Neural cell (in vitro differentiated cells): ENCODE results near the gene PLS1.

Experiments
- EZH2 ChIP-seq: fragments of 200-600, 300-800 bp; shearing (Covaris generic), sonication (generic); IDR thresholded peaks from 2 replicates; pipeline ENCODE4 v1.6.1; 2014; ENCODE audit warnings: antibody characterized with exemption, low read length, borderline replicate concordance, mild to moderate bottlenecking; ENCODE audit not compliant: insufficient read depth, poor library complexity, severe bottlenecking
- MXI1 ChIP-seq: fragments of 450-650 bp; conservative IDR thresholded peaks from 2 replicates; pipeline ENCODE4 v1.6.1; 2014; ENCODE audit warnings: antibody characterized with exemption, mild to moderate bottlenecking; ENCODE audit not compliant: poor library complexity, severe bottlenecking
- RAD21 ChIP-seq: fragments of 450-650 bp; conservative IDR thresholded peaks from 2 replicates; pipeline ENCODE4 v1.6.1; 2014; ENCODE audit warnings: antibody characterized with exemption, mild to moderate bottlenecking, moderate library complexity
- TAF1 ChIP-seq: IDR thresholded peaks from 2 replicates; pipeline ENCODE4 v1.6.1; 2012; ENCODE audit warnings: low read depth
- TF ChIP-seq, protein P1 (sequence below): IDR thresholded peaks from 2 replicates; pipeline ENCODE4 v1.6.1; 2012; ENCODE audit warnings: borderline replicate concordance
- TF ChIP-seq, protein P2 (sequence below): fragments of 450-650 bp; IDR thresholded peaks from 2 replicates; pipeline ENCODE4 v1.5.1; 2014; ENCODE audit warnings: antibody characterized with exemption, mild to moderate bottlenecking, moderate library complexity; ENCODE audit not compliant: poor library complexity, severe bottlenecking

- no peak for TF ChIP-seq MXI1
- TF ChIP-seq, protein P1, sequence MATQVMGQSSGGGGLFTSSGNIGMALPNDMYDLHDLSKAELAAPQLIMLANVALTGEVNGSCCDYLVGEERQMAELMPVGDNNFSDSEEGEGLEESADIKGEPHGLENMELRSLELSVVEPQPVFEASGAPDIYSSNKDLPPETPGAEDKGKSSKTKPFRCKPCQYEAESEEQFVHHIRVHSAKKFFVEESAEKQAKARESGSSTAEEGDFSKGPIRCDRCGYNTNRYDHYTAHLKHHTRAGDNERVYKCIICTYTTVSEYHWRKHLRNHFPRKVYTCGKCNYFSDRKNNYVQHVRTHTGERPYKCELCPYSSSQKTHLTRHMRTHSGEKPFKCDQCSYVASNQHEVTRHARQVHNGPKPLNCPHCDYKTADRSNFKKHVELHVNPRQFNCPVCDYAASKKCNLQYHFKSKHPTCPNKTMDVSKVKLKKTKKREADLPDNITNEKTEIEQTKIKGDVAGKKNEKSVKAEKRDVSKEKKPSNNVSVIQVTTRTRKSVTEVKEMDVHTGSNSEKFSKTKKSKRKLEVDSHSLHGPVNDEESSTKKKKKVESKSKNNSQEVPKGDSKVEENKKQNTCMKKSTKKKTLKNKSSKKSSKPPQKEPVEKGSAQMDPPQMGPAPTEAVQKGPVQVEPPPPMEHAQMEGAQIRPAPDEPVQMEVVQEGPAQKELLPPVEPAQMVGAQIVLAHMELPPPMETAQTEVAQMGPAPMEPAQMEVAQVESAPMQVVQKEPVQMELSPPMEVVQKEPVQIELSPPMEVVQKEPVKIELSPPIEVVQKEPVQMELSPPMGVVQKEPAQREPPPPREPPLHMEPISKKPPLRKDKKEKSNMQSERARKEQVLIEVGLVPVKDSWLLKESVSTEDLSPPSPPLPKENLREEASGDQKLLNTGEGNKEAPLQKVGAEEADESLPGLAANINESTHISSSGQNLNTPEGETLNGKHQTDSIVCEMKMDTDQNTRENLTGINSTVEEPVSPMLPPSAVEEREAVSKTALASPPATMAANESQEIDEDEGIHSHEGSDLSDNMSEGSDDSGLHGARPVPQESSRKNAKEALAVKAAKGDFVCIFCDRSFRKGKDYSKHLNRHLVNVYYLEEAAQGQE: no peak
- TF ChIP-seq, protein P2, sequence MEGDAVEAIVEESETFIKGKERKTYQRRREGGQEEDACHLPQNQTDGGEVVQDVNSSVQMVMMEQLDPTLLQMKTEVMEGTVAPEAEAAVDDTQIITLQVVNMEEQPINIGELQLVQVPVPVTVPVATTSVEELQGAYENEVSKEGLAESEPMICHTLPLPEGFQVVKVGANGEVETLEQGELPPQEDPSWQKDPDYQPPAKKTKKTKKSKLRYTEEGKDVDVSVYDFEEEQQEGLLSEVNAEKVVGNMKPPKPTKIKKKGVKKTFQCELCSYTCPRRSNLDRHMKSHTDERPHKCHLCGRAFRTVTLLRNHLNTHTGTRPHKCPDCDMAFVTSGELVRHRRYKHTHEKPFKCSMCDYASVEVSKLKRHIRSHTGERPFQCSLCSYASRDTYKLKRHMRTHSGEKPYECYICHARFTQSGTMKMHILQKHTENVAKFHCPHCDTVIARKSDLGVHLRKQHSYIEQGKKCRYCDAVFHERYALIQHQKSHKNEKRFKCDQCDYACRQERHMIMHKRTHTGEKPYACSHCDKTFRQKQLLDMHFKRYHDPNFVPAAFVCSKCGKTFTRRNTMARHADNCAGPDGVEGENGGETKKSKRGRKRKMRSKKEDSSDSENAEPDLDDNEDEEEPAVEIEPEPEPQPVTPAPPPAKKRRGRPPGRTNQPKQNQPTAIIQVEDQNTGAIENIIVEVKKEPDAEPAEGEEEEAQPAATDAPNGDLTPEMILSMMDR: no peak
- TF ChIP-seq RAD21: no peak
- no peak for TF ChIP-seq EZH2
- TF ChIP-seq TAF1: no peak
These were observed 6.6 kb downstream of the PLS1 start for GRCh38 chr3:142602619-142603385.
